SK-N-SH treated with all-trans-retinoic acid at 6 μM for 48 hours (cell line): ENCODE results near the gene RBM19.
A peak's percentile ranks its signal among the peaks of the same experiment; 100 is the strongest.

Experiments used
- ATAC-seq: fragments of 200-7000 bp; cut with Tn5 transposase; 3 replicates; pipeline ENCODE4 v1.9.1; 2020; ENCODE audit warnings: mild to moderate bottlenecking, moderate library complexity
- ARNTL ChIP-seq: fragments of 450-650 bp; formaldehyde crosslinking; IDR thresholded peaks from 2 replicates; pipeline ENCODE4 v1.5.0; 2020; ENCODE audit warnings: low read depth, mild to moderate bottlenecking, moderate library complexity, borderline replicate concordance
- SNAI2 ChIP-seq: fragments of 250-450 bp; sonication (Bioruptor Pico); IDR thresholded peaks from 2 replicates; pipeline ENCODE4 v1.5.0; 2020; ENCODE audit warnings: mild to moderate bottlenecking, moderate library complexity
- TF ChIP-seq, protein P1 (sequence below): fragments of 250-450 bp; sonication (Bioruptor Pico); IDR thresholded peaks from 2 replicates; pipeline ENCODE4 v1.5.1; 2021; ENCODE audit warnings: mild to moderate bottlenecking, moderate library complexity

RBM19 gene

GRCh38 chr12:113766879-113767878, 198.9 kb downstream of the RBM19 start:
- TF ChIP-seq, protein P1, sequence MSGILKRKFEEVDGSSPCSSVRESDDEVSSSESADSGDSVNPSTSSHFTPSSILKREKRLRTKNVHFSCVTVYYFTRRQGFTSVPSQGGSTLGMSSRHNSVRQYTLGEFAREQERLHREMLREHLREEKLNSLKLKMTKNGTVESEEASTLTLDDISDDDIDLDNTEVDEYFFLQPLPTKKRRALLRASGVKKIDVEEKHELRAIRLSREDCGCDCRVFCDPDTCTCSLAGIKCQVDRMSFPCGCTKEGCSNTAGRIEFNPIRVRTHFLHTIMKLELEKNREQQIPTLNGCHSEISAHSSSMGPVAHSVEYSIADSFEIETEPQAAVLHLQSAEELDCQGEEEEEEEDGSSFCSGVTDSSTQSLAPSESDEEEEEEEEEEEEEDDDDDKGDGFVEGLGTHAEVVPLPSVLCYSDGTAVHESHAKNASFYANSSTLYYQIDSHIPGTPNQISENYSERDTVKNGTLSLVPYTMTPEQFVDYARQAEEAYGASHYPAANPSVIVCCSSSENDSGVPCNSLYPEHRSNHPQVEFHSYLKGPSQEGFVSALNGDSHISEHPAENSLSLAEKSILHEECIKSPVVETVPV, result no peak
- no peak for TF ChIP-seq SNAI2 (CRISPR knock-in tag)
- TF ChIP-seq ARNTL (CRISPR knock-in tag), result no peak
- TF ChIP-seq, all 23 proteins: peak for 0
- peak; percentile 95 for ATAC-seq
